ENCODE data around the gene OTUD7B.
"Not testable (repeated sequence)": the region's sequence is repeated elsewhere in the genome, so short reads cannot be mapped to it uniquely, and the experiment has no call there.

The OTUD7B gene

DNA sequence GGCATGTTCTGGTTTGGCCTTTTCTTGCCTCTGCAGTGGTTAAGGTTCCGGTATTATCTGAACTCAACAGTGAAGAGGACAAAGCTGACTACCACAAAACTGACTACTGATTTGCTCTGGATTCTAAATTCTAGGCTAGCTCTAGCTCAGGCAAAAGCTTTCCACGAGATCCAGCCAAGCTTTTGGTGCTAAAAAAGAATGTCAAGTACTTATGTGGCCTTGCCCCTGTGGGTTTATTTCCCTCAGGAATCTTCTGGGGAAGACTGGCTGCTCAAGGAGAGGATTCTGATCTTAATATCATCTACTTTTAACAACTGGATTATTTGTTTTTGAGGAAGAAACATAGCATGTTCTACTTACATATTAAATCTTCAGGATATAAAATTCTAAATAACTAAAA lies 47.8 kb downstream of the OTUD7B start:
- Mint-ChIP-seq H3K27me3 (ENCODE audit: low read depth, poor library complexity) (no peaks in the 10 kb centered on the region), H3K4me1 (no peaks in the 10 kb centered on the region), H3K27ac (peak overlapping the region; percentile 43), H3K4me3 (no peak overlapping the region), H3K9me3 (peaks cover 27% of the 10 kb centered on the region), H3K36me3 (ENCODE audit: low read depth) (peaks cover 75% of the 10 kb centered on the region)
- TF ChIP-seq, protein P1, sequence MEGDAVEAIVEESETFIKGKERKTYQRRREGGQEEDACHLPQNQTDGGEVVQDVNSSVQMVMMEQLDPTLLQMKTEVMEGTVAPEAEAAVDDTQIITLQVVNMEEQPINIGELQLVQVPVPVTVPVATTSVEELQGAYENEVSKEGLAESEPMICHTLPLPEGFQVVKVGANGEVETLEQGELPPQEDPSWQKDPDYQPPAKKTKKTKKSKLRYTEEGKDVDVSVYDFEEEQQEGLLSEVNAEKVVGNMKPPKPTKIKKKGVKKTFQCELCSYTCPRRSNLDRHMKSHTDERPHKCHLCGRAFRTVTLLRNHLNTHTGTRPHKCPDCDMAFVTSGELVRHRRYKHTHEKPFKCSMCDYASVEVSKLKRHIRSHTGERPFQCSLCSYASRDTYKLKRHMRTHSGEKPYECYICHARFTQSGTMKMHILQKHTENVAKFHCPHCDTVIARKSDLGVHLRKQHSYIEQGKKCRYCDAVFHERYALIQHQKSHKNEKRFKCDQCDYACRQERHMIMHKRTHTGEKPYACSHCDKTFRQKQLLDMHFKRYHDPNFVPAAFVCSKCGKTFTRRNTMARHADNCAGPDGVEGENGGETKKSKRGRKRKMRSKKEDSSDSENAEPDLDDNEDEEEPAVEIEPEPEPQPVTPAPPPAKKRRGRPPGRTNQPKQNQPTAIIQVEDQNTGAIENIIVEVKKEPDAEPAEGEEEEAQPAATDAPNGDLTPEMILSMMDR (IDR thresholded peaks at IDR 0.05) = no peak
- no peak for DNase-seq

DNA sequence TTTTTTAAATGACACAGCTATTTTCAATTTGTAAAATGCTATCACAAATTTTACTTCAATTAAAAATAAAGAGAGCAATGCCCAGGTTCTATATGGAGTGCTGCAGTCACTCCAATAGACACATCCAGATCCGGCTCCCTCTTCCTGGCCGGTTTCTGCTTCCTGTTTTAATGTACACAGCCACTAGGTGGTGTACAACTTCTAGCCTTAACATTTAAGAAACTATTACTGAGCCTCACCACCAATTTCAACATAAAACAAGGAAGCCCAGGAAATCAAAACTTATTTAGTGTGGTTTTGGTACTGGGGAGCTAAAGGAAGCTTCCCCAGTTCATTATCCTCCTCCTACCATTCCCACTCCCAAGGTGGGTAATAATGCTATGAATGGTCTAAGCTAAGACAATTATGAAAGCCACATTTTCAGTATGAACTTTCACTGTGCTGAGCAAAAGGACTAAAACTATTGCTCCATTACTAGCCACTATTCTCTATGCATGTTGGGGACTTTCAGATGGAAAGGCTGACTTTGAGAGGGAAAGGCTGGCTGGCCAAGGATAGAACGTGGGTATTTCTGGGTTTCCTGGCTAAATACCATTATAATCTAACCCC lies 48.4 kb downstream of the OTUD7B start:
- TF ChIP-seq, protein P1 (IDR thresholded peaks at IDR 0.05) = peak; percentile 71
- peaks cover 33% of the 10 kb centered on the region for H3K9me3 Mint-ChIP-seq
- H3K4me1 Mint-ChIP-seq = no peaks in the 10 kb centered on the region
- peak overlapping the region; percentile 34 for H3K27ac Mint-ChIP-seq
- peaks cover 76% of the 10 kb centered on the region for H3K36me3 Mint-ChIP-seq (ENCODE audit: low read depth)
- H3K4me3 Mint-ChIP-seq = no peak overlapping the region
- peak; percentile 44 for DNase-seq
- H3K27me3 Mint-ChIP-seq (ENCODE audit: low read depth, poor library complexity) = peaks cover 3% of the 10 kb centered on the region

DNA sequence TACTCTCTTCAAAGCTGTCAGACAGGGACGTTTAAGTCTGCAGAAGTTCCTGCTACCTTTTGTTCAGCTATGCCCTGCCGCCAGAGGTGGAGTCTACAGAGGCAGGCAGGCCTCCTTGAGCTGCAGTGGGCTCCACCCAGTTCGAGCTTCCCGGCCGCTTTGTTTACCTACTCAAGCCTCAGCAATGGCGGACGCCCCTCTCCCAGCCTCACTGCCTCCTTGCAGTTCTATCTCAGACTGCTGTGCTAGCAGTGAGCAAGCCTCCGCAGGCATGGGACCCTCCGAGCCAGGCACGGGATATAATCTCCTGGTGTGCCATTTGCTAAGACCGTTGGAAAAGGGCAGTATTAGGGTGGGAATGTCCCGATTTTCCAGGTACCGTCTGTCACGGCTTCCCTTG lies 53.0 kb downstream of the OTUD7B start:
- peaks cover 95% of the 10 kb centered on the region for H3K36me3 Mint-ChIP-seq (ENCODE audit: low read depth)
- not testable (repeated sequence) for DNase-seq; H3K4me1 Mint-ChIP-seq; H3K27ac Mint-ChIP-seq; H3K4me3 Mint-ChIP-seq; H3K27me3 Mint-ChIP-seq (ENCODE audit: low read depth, poor library complexity)
- peaks cover 75% of the 10 kb centered on the region for H3K9me3 Mint-ChIP-seq

DNA sequence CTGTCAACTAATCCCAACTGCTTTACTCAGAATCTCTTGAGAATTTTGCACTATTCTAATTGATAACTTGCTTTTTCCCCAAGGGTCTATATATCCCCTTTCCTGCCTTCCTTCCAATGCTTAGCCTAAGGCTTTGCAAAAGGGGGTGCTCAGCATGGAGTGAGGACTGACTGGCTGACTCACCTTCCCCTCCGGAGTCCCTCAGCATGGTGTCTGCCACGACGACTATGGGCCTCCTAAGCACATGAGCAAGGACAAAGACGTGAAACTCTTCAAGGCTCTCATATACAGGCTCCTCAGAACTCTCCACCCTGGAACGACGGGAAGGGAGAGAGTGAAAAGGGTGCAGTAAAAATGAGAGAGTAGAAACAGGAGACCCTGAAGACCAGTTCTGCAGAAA lies 60.6 kb downstream of the OTUD7B start:
- Mint-ChIP-seq H3K4me1 (no peaks in the 10 kb centered on the region), H3K36me3 (ENCODE audit: low read depth) (peaks cover 86% of the 10 kb centered on the region), H3K9me3 (peaks cover 20% of the 10 kb centered on the region), H3K4me3 (no peak overlapping the region), H3K27ac (peak overlapping the region; percentile 36), H3K27me3 (ENCODE audit: low read depth, poor library complexity) (no peaks in the 10 kb centered on the region)
- no peak for DNase-seq
- TF ChIP-seq, protein P1 (IDR thresholded peaks at IDR 0.05) = no peak

DNA sequence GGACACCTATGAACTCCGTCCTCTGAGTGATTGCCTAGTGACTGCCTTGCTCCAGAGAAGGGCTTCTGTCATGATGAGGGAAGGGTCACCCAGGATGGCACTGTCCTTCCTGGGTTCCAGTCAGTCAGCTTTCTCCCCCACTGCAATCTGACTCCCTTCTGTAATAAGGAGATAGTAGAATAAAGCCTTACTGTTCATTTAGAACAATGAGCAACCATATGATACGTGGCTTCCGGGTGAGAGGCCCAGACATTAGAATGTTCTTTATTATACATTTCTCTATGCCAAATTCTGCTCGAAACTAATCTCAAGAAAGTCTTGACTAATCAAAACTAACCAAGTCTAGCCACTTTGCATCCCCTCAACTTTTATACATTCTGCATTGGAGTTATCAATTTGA lies 65.3 kb downstream of the OTUD7B start:
- Mint-ChIP-seq H3K4me1 (peaks cover 34% of the 10 kb centered on the region), H3K27ac (peak overlapping the region; percentile 75), H3K36me3 (ENCODE audit: low read depth) (peaks cover 53% of the 10 kb centered on the region), H3K4me3 (no peak overlapping the region), H3K27me3 (ENCODE audit: low read depth, poor library complexity) (no peaks in the 10 kb centered on the region), H3K9me3 (no peaks in the 10 kb centered on the region)
- DNase-seq = no peak
- TF ChIP-seq, protein P1 (IDR thresholded peaks at IDR 0.05) = no peak

DNA sequence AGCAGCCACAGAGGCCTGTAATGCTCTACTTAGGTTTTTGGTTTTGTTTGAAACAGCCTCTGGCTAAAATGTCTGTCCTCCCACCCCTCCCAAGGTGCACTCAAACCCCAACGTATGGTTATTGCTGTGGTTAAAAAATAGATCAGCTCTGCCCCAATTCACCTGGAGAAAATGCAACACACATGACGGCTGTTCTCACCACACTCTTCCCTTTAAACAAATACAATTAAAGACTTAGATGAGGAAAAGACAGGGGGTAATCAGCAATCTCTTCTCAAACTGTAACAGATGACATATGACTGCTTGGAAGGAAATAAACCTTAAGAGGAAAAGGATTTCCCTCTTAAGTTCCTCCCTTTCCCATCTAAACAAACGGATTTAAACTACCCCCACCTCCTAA lies 67.6 kb downstream of the OTUD7B start:
- Mint-ChIP-seq H3K9me3 (no peaks in the 10 kb centered on the region), H3K4me3 (no peak overlapping the region), H3K36me3 (ENCODE audit: low read depth) (peaks cover 30% of the 10 kb centered on the region), H3K4me1 (peaks cover 52% of the 10 kb centered on the region), H3K27me3 (ENCODE audit: low read depth, poor library complexity) (no peaks in the 10 kb centered on the region), H3K27ac (peak overlapping the region; percentile 40)
- TF ChIP-seq, protein P1 (IDR thresholded peaks at IDR 0.05) = no peak
- no peak for DNase-seq
